Peyer's patch (tissue), 4 donors: ENCODE measurements around the gene ETV2. TPM values are rescaled to one million over a fixed set of nuclear protein-coding genes. Genes with fewer than 3 reads are reported as not detected.
A peak's percentile ranks its signal among the peaks of the same experiment; 100 is the strongest.
"Not testable (repeated sequence)": the region's sequence is repeated elsewhere in the genome, so short reads cannot be mapped to it uniquely, and the experiment has no call there.

ENCODE experiments used
- DNase-seq, 3 donors: peaks; one replicate each; pipeline ENCODE4 v3.0.0-alpha.2; 2017 to 2019
- H3K27ac ChIP-seq, 4 donors: fragments of 200-600 bp; sonication (generic); one replicate each; pipeline ENCODE4 v1.5.1; 2016 to 2019
- H3K27me3 ChIP-seq, 2 donors: fragments of 200-600 bp; sonication (generic); one replicate each; pipeline ENCODE4 v1.5.1; 2019
- H3K36me3 ChIP-seq, 3 donors: fragments of 200-600 bp; sonication (generic); one replicate each; pipeline ENCODE4 v1.5.1; 2016 to 2019
- H3K4me1 ChIP-seq, 4 donors: fragments of 200-600 bp; sonication (generic); one replicate each; pipeline ENCODE4 v1.5.1; 2016 to 2019
- H3K4me3 ChIP-seq, 4 donors: fragments of 200-600 bp; sonication (generic); 1 replicate in 3 of 4; 2 replicates in 1 of 4; pipeline ENCODE4 v1.5.1; 2016 to 2019; ENCODE audit warnings: mild to moderate bottlenecking in 1 of 4
- H3K9me3 ChIP-seq, 4 donors: fragments of 200-600 bp; sonication (generic); one replicate each; pipeline ENCODE4 v1.5.1; 2016 to 2019; ENCODE audit warnings: mild to moderate bottlenecking in 1 of 4
- POLR2A ChIP-seq, 2 donors: fragments of 450-650 bp; IDR thresholded peaks; one replicate each; pipeline ENCODE4 v1.5.1; 2017; ENCODE audit warnings: antibody characterized with exemption in 2 of 2, mild to moderate bottlenecking in 2 of 2, moderate library complexity in 2 of 2
- total RNA-seq, 4 donors: library from RNA; depleted of rRNA; stranded (reverse); fragments of >200 nt; gene quantifications; one replicate each; pipeline ENCODE4 v1.1.0, GENCODE V29; 2016
- TF ChIP-seq, protein P1 (sequence below), 6 experiments: fragments of 450-650 bp in 4 of 6; fragments of 200-600 bp in 2 of 6; sonication (generic) in 1 of 6; IDR thresholded peaks; one replicate each; pipeline ENCODE4 v1.5.1; 2017 to 2019; ENCODE audit warnings: antibody characterized with exemption in 6 of 6, mild to moderate bottlenecking in 3 of 6, moderate library complexity in 1 of 6

The ETV2 gene, protein sequence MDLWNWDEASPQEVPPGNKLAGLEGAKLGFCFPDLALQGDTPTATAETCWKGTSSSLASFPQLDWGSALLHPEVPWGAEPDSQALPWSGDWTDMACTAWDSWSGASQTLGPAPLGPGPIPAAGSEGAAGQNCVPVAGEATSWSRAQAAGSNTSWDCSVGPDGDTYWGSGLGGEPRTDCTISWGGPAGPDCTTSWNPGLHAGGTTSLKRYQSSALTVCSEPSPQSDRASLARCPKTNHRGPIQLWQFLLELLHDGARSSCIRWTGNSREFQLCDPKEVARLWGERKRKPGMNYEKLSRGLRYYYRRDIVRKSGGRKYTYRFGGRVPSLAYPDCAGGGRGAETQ
- 1 to 10 TPM in 2 of 4 donors, not detected in 2; 1.6 to 1.8 TPM for total RNA-seq

DNA sequence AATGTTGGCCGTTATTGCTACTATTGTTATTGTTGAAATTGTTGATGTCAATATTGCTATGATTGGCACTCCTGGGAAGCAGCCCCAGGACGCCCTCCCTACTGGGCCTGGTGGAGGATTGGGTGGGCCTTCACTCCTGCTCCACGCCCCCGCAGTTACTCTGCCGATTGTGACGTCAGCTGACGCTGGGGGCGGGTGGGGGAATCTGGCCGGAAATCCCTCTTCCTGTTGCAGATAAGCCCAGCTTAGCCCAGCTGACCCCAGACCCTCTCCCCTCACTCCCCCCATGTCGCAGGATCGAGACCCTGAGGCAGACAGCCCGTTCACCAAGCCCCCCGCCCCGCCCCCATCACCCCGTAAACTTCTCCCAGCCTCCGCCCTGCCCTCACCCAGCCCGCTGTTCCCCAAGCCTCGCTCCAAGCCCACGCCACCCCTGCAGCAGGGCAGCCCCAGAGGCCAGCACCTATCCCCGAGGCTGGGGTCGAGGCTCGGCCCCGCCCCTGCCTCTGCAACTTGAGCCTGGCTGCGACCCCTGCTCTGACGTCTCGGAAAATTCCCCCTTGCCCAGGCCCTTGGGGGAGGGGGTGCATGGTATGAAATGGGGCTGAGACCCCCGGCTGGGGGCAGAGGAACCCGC lies at the start of gene ETV2:
ETV2 (plus strand) TSS at position 231 of the 637 bp plus-strand sequence. CDS start 716 bp downstream, outside the sequence.
- no peaks in the 10 kb centered on the region for H3K9me3 ChIP-seq
- peaks cover 0 to 17% (median 5%) of the 10 kb centered on the region in 4 donors for H3K4me1 ChIP-seq
- H3K36me3 ChIP-seq = peaks cover 0 to 16% (median 0%) of the 10 kb centered on the region in 3 donors
- no peak within 1 kb of the TSS for H3K27ac ChIP-seq
- no peaks in the 10 kb centered on the region for H3K27me3 ChIP-seq
- TF ChIP-seq, protein P1, sequence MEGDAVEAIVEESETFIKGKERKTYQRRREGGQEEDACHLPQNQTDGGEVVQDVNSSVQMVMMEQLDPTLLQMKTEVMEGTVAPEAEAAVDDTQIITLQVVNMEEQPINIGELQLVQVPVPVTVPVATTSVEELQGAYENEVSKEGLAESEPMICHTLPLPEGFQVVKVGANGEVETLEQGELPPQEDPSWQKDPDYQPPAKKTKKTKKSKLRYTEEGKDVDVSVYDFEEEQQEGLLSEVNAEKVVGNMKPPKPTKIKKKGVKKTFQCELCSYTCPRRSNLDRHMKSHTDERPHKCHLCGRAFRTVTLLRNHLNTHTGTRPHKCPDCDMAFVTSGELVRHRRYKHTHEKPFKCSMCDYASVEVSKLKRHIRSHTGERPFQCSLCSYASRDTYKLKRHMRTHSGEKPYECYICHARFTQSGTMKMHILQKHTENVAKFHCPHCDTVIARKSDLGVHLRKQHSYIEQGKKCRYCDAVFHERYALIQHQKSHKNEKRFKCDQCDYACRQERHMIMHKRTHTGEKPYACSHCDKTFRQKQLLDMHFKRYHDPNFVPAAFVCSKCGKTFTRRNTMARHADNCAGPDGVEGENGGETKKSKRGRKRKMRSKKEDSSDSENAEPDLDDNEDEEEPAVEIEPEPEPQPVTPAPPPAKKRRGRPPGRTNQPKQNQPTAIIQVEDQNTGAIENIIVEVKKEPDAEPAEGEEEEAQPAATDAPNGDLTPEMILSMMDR (IDR thresholded peaks at IDR 0.05) = no peak
- no peak for TF ChIP-seq POLR2A (IDR thresholded peaks at IDR 0.05)
- peak in 2 of 3 donors; percentile 64 to 73 for DNase-seq
- H3K4me3 ChIP-seq = peak within 1 kb of the TSS in 1 of 4 donors; percentile 20

DNA sequence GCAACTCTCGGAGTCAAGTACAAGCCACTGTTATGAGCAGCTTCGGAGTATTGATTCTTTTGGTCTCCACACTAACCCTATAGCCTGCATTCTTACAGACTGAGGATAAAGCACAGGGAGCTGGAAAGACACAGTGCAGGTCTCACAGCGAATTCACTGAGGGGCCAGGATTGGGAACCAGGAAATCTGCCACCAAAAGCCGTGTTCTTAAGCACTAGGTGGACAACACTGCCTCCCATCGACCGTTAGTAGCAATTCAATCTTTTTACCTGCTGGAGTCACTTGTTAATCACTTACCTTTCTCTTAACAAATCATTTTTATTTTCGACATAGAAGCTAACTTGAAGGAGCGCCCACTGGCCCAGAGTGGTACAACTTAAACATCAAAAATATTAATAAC lies 49.3 kb upstream of the ETV2 start:
- Histone ChIP-seq H3K27ac (no peak overlapping the region), H3K4me1 (no peaks in the 10 kb centered on the region), H3K27me3 (no peaks in the 10 kb centered on the region), H3K4me3 (no peak overlapping the region), H3K36me3 (no peaks in the 10 kb centered on the region), H3K9me3 (no peaks in the 10 kb centered on the region)
- no peak for DNase-seq
- TF ChIP-seq, protein P1 (IDR thresholded peaks at IDR 0.05) = peak in 5 of 6 experiments; percentile 18 to 43 (median 38)
- no peak for TF ChIP-seq POLR2A (IDR thresholded peaks at IDR 0.05)

DNA sequence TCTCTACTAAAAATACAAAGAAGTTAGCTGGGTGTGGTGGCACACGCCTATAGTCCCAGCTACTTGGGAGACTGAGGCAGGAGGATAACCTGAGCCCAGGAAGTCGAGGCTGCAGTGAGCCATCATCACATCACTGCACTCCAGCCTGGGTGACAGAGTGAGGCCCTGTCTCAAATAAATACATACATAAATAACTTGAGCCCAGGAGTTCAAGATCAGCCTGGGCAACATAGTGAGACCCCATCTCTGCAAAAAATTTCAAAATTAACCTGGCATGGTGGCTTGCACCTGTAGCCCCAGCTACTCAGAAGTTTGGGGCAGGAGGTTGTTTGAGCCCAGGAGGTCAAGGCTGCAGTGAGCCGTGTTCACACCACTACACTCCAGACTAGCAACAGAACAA lies 46.5 kb upstream of the ETV2 start:
- H3K27me3 ChIP-seq, DNase-seq, H3K4me3 ChIP-seq, H3K27ac ChIP-seq, H3K36me3 ChIP-seq, H3K4me1 ChIP-seq, H3K9me3 ChIP-seq: not testable (repeated sequence)

DNA sequence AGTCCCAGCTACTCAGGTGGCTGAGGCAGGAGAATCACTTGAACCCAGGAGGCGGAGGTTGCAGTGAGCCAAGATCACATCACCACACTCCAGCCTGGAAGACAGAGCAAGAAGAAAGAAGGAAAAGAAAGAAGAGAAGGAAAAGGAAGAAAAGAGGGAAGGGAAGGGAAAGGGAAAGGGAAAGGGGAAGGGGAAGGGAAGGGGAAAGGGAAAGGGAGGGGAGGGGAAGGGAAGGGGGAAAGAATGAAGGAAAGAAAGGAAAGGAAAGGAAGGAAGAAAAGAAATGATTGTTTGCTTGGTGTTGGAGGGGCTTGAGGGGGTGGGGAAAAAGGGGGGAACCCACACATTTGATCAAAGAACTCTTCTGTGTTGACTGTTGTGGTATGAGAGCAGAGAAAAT lies 45.6 kb upstream of the ETV2 start:
- DNase-seq = no peak
- H3K36me3 ChIP-seq = no peaks in the 10 kb centered on the region
- TF ChIP-seq, protein P1 (IDR thresholded peaks at IDR 0.05) = no peak
- TF ChIP-seq POLR2A (IDR thresholded peaks at IDR 0.05) = no peak
- H3K27me3 ChIP-seq = no peaks in the 10 kb centered on the region
- no peak overlapping the region for H3K27ac ChIP-seq
- no peak overlapping the region for H3K4me3 ChIP-seq
- no peaks in the 10 kb centered on the region for H3K9me3 ChIP-seq
- H3K4me1 ChIP-seq = no peaks in the 10 kb centered on the region

DNA sequence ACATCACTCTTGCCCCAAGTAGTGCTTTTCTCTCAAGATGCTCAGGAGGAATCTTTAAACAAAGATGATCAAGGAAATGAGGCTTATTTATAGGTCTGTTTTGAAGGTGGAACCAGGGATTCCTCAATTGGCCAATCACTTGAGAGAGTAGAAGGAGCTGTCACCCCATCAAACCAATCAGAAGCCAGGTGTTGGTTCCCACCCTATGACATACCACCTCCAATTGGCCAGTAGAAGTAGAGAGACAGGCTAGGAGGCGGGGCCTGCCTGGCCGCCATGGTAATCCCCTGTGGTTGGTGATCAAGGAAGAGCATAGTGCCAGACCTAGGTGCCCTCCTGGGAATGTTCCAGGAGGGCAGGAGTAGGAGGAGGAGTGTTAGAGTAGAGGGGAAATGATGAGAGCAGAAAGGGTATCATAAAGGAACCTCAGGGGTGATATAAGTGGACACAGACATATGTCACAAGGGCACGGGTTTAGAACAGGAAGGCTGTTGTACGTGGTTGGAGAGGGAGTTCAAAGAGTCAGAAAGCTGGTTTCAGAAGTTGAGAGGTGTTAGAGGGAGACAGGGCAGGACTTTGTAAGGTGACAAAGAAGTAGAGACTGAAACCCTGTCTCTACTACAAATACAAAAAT lies 45.1 kb upstream of the ETV2 start:
- TF ChIP-seq, protein P1 (IDR thresholded peaks at IDR 0.05) = no peak
- TF ChIP-seq POLR2A (IDR thresholded peaks at IDR 0.05) = no peak
- H3K9me3 ChIP-seq = no peaks in the 10 kb centered on the region
- DNase-seq = no peak
- no peaks in the 10 kb centered on the region for H3K27me3 ChIP-seq
- no peaks in the 10 kb centered on the region for H3K4me1 ChIP-seq
- H3K36me3 ChIP-seq = no peaks in the 10 kb centered on the region
- H3K27ac ChIP-seq = no peak overlapping the region
- no peak overlapping the region for H3K4me3 ChIP-seq

DNA sequence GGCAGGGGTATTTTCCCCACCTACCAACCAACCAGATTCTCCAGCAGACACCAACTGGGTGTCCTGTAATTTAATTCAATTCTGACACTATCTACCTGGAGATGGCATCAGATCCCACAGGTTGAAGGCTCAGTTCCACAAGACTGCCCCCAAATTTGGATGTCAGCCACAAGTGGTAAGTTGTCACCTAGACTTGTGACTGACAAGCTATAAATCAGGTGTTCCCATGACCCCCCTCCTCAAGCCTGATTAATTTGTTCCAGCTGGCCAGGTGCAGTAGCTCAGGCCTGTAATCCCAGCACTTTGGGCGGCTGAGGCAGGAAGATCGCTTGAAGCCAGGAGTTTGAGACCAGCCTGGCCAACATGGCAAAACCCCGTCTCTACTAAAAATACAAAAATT lies 39.6 kb upstream of the ETV2 start:
- Histone ChIP-seq H3K4me1 (no peaks in the 10 kb centered on the region), H3K4me3 (no peak overlapping the region), H3K27ac (no peak overlapping the region), H3K27me3 (no peaks in the 10 kb centered on the region), H3K9me3 (no peaks in the 10 kb centered on the region), H3K36me3 (no peaks in the 10 kb centered on the region)
- DNase-seq = no peak
- TF ChIP-seq POLR2A (IDR thresholded peaks at IDR 0.05) = no peak
- TF ChIP-seq, protein P1 (IDR thresholded peaks at IDR 0.05) = no peak

DNA sequence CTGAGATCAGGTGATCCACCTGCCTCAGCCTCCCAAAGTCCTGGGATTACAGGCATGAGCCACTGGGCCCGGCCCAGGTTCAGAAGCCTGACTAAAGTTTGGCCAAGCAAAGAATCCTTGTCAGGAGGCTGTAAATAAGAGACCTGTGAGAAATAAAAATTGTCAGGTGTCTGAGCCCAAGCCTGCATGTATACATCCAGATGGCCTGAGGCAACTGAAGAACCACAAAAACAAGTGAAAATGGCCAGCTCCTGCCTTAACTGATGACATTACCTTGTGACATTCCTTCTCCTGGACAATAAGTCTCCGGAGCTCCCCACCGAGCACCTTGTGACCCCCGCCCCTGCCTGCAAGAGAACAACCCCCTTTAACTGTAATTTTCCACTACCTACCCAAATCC lies 37.1 kb upstream of the ETV2 start:
- H3K9me3 ChIP-seq, DNase-seq, H3K27ac ChIP-seq, H3K4me3 ChIP-seq, H3K36me3 ChIP-seq, H3K4me1 ChIP-seq, H3K27me3 ChIP-seq: not testable (repeated sequence)

DNA sequence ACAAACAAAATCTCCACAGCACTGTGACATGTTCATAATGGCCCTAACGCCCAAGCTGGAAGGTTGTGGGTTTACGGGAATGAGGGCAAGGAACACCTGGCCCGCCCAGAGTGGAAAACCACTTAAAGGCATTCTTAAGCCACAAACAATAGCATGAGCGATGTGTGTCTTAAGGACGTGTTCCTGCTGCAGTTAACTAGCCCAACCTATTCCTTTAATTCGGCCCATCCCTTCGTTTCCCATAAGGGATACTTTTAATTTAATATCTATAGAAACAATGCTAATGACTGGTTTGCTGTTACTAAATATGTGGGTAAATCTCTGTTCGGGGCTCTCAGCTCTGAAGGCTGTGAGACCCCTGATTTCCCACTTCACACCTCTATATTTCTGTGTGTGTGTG lies 34.4 kb upstream of the ETV2 start:
- H3K9me3 ChIP-seq, H3K4me1 ChIP-seq, H3K27ac ChIP-seq, H3K27me3 ChIP-seq, H3K4me3 ChIP-seq, H3K36me3 ChIP-seq, DNase-seq: not testable (repeated sequence)
